Measurements from ENCODE around the gene PLXDC2.

The PLXDC2 gene

DNA sequence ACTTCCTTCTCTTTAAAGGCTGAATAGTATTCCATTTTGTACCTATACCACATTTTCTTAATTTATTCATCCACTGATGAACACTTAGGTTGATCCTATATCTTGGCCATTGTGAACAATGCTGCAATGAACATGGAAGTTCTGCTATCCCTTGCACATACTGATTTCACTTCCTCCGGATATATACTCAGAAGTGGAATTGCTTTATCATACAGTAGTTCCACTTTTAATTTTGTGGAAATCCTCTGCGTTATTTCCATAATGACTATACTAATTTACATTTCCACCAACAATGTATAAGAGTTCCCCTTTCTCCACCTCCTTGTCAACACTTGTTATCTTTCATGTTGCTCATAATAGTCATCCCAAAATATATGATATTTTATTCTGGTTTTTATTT, 312.6 kb downstream of the PLXDC2 start (continued):
- TF ChIP-seq, protein P1, sequence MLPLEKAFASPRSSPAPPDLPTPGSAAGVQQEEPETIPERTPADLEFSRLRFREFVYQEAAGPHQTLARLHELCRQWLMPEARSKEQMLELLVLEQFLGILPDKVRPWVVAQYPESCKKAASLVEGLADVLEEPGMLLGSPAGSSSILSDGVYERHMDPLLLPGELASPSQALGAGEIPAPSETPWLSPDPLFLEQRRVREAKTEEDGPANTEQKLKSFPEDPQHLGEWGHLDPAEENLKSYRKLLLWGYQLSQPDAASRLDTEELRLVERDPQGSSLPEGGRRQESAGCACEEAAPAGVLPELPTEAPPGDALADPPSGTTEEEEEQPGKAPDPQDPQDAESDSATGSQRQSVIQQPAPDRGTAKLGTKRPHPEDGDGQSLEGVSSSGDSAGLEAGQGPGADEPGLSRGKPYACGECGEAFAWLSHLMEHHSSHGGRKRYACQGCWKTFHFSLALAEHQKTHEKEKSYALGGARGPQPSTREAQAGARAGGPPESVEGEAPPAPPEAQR (tag by site-specific recombination; IDR thresholded peaks at IDR 0.05): no peak
- no peak for TF ChIP-seq ZNF785 (tag by site-specific recombination; IDR thresholded peaks at IDR 0.05)
- TF ChIP-seq ZFP3 (tag by site-specific recombination; IDR thresholded peaks at IDR 0.05; ENCODE audit: low read depth): no peak
- TF ChIP-seq MYNN (tag by site-specific recombination; IDR thresholded peaks at IDR 0.05; ENCODE audit: borderline replicate concordance): no peak
- TF ChIP-seq IKZF3 (tag by site-specific recombination; IDR thresholded peaks at IDR 0.05): no peak
- TF ChIP-seq, protein P2, sequence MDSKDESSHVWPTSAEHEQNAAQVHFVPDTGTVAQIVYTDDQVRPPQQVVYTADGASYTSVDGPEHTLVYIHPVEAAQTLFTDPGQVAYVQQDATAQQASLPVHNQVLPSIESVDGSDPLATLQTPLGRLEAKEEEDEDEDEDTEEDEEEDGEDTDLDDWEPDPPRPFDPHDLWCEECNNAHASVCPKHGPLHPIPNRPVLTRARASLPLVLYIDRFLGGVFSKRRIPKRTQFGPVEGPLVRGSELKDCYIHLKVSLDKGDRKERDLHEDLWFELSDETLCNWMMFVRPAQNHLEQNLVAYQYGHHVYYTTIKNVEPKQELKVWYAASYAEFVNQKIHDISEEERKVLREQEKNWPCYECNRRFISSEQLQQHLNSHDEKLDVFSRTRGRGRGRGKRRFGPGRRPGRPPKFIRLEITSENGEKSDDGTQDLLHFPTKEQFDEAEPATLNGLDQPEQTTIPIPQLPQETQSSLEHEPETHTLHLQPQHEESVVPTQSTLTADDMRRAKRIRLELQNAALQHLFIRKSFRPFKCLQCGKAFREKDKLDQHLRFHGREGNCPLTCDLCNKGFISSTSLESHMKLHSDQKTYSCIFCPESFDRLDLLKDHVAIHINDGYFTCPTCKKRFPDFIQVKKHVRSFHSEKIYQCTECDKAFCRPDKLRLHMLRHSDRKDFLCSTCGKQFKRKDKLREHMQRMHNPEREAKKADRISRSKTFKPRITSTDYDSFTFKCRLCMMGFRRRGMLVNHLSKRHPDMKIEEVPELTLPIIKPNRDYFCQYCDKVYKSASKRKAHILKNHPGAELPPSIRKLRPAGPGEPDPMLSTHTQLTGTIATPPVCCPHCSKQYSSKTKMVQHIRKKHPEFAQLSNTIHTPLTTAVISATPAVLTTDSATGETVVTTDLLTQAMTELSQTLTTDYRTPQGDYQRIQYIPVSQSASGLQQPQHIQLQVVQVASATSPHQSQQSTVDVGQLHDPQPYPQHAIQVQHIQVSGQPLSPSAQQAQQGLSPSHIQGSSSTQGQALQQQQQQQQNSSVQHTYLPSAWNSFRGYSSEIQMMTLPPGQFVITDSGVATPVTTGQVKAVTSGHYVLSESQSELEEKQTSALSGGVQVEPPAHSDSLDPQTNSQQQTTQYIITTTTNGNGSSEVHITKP (tag by site-specific recombination; IDR thresholded peaks at IDR 0.05): no peak
- TF ChIP-seq SALL2 (tag by site-specific recombination; IDR thresholded peaks at IDR 0.05; ENCODE audit: borderline replicate concordance): no peak
- no peak for TF ChIP-seq ZNF324 (tag by site-specific recombination; IDR thresholded peaks at IDR 0.05)
- TF ChIP-seq, protein P3, sequence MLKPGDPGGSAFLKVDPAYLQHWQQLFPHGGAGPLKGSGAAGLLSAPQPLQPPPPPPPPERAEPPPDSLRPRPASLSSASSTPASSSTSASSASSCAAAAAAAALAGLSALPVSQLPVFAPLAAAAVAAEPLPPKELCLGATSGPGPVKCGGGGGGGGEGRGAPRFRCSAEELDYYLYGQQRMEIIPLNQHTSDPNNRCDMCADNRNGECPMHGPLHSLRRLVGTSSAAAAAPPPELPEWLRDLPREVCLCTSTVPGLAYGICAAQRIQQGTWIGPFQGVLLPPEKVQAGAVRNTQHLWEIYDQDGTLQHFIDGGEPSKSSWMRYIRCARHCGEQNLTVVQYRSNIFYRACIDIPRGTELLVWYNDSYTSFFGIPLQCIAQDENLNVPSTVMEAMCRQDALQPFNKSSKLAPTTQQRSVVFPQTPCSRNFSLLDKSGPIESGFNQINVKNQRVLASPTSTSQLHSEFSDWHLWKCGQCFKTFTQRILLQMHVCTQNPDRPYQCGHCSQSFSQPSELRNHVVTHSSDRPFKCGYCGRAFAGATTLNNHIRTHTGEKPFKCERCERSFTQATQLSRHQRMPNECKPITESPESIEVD (tag by site-specific recombination; IDR thresholded peaks at IDR 0.05): no peak
- no peak for TF ChIP-seq ZNF596 (tag by site-specific recombination; IDR thresholded peaks at IDR 0.05)
- TF ChIP-seq ZNF658 (tag by site-specific recombination; IDR thresholded peaks at IDR 0.05): no peak
- no peak for TF ChIP-seq SCRT1 (tag by site-specific recombination; IDR thresholded peaks at IDR 0.05; ENCODE audit: borderline replicate concordance)

DNA sequence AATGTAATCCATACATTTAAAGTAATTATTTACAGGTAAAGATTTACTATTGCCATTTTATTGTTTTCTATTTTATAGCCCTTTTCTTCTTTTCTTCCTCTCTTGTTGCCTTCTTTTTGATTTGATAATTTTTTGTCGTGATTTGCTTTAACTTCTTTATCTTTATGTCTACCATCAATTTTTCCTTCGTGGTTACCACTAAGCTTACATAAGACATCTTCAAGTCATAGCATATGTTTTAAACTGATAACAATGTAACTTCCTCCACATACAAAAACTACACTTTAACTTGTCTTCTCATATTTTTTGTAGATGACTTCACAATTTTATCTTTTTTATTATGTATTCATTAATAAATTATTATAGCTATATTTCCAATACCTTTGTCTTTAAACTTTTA, 316.6 kb downstream of the PLXDC2 start:
- no peaks in the 10 kb centered on the region for H3K4me1 ChIP-seq (ENCODE audit: control insufficient read depth, insufficient read depth, low read length)
- H3K9me3 ChIP-seq (ENCODE audit: control insufficient read depth, insufficient read depth, low read depth, low read length): no peaks in the 10 kb centered on the region
- POLR2A ChIA-PET: no interaction called here
- CTCF ChIA-PET: interaction anchor here (0.6 to 1.2 kb wide), 3 partner anchors 8 to 485 kb away, joined by 3 read pairs; no protein-coding TSS in a partner anchor
- H3K27ac ChIP-seq (ENCODE audit: extremely low read depth, low read depth, low read length): no peak overlapping the region
- no peak overlapping the region for H3K4me3 ChIP-seq (ENCODE audit: low read depth, low read length)
- no peak for TF ChIP-seq ZBTB21 (tag by site-specific recombination; IDR thresholded peaks at IDR 0.05)
- no peak for TF ChIP-seq ZNF324 (tag by site-specific recombination; IDR thresholded peaks at IDR 0.05)
- no peaks in the 10 kb centered on the region for H3K36me3 ChIP-seq (ENCODE audit: control insufficient read depth in 2 of 2, insufficient read depth in 1 of 2, low read length in 2 of 2)

DNA sequence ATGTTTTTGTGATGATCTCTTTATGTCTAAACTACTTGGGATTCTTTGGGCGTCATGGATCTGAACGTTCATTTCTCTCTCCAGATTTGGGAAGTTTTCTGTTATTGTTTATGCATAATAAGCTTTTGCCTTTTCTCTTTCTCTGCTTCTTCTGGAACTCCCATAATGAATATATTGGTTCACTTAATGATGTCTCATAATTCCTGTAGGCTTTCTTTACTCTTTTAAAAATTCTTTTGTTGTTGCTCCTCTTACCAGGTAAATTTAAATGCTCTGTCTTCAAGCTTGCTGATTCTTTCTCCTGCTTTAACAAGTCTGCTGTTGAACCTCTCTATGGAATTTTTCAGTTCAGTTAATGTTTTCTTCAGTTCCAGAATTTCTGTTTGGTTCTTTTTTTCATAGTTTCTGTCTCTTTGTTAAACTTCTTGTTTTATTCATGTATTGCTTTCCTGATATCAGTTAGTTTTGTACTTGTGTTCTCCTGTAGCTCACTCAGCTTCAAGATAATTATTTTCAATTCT, 317.5 kb downstream of the PLXDC2 start:
- CTCF ChIA-PET: interaction anchor here (1.2 kb wide), 1 partner anchor 9 kb away, joined by 3 read pairs; no protein-coding TSS in a partner anchor
- no peak for TF ChIP-seq ZNF843 (tag by site-specific recombination; IDR thresholded peaks at IDR 0.05)
- peak; percentile 61 for TF ChIP-seq TRIM28 (IDR thresholded peaks at IDR 0.05; ENCODE audit: borderline replicate concordance, low read length)
- TF ChIP-seq SETDB1 (IDR thresholded peaks at IDR 0.05; ENCODE audit: insufficient read length, low read length): peak; percentile 86
- POLR2A ChIA-PET: no interaction called here

More for the DNA sequence above, 317.5 kb downstream of the PLXDC2 start:
- Histone ChIP-seq H3K9me3 (ENCODE audit: control insufficient read depth, insufficient read depth, low read depth, low read length) (no peaks in the 10 kb centered on the region), H3K36me3 (ENCODE audit: control insufficient read depth in 2 of 2, insufficient read depth in 1 of 2, low read length in 2 of 2) (no peaks in the 10 kb centered on the region), H3K27ac (ENCODE audit: extremely low read depth, low read depth, low read length) (no peak overlapping the region), H3K4me3 (ENCODE audit: low read depth, low read length) (no peak overlapping the region), H3K4me1 (ENCODE audit: control insufficient read depth, insufficient read depth, low read length) (no peaks in the 10 kb centered on the region)
